IgD-negative memory B cell (primary cell): Measurements from ENCODE around the gene TTC9. TPM values are rescaled to one million over a fixed set of nuclear protein-coding genes. Genes with fewer than 3 reads are reported as not detected.

Experiments used
- H3K27ac Mint-ChIP-seq, 3 donors: one replicate each; pipeline ENCODE4 v1.8.0; 2020 to 2022; ENCODE audit warnings: mild to moderate bottlenecking in 3 of 3, mixed read lengths in 3 of 3, moderate library complexity in 1 of 3
- H3K27me3 Mint-ChIP-seq: one replicate; pipeline ENCODE4 v1.8.0; 2021; ENCODE audit warnings: mixed read lengths
- H3K36me3 Mint-ChIP-seq: one replicate; pipeline ENCODE4 v1.8.0; 2020; ENCODE audit warnings: mild to moderate bottlenecking, mixed read lengths
- H3K4me1 Mint-ChIP-seq, 3 donors: one replicate each; pipeline ENCODE4 v1.8.0; 2020 to 2022; ENCODE audit warnings: mixed read lengths in 3 of 3, mild to moderate bottlenecking in 1 of 3
- H3K4me3 Mint-ChIP-seq, 4 donors: one replicate each; pipeline ENCODE4 v1.8.0; 2020 to 2022; ENCODE audit warnings: mild to moderate bottlenecking in 4 of 4, mixed read lengths in 4 of 4, moderate library complexity in 3 of 4
- H3K9me3 Mint-ChIP-seq, 3 donors: one replicate each; pipeline ENCODE4 v1.8.0; 2020 to 2021; ENCODE audit warnings: mixed read lengths in 3 of 3, mild to moderate bottlenecking in 1 of 3
- polyA plus RNA-seq: library from polyadenylated mRNA; unstranded; fragments of 300-500 nt; fragmentation: Illumina TruSeq; gene quantifications from one replicate; pipeline ENCODE4 v1.2.3, GENCODE V29; 2021

Gene TTC9
- polyA plus RNA-seq, 1 donor from 2014 or later = 9.2 TPM

- Mint-ChIP-seq H3K4me3 (no peak overlapping the region), H3K9me3 (peaks cover 0 to 19% (median 2%) of the 10 kb centered on the region in 3 donors), H3K36me3 (peaks cover 18% of the 10 kb centered on the region), H3K27me3 (no peaks in the 10 kb centered on the region), H3K27ac (no peak overlapping the region), H3K4me1 (peaks cover 6 to 10% (median 9%) of the 10 kb centered on the region in 3 donors)
Measured at GRCh38 chr14:70631948-70632347, 9.8 kb upstream of the TTC9 start.

GRCh38 chr14:70635971-70636595 lies 5.6 kb upstream of the TTC9 start:
- Mint-ChIP-seq H3K4me1 (peaks cover 14 to 25% (median 19%) of the 10 kb centered on the region in 3 donors), H3K27me3 (no peaks in the 10 kb centered on the region), H3K36me3 (peaks cover 10% of the 10 kb centered on the region), H3K9me3 (peaks cover 0 to 8% (median 2%) of the 10 kb centered on the region in 3 donors), H3K4me3 (peak overlapping the region in 2 of 4 donors; percentile 32 to 47), H3K27ac (peak overlapping the region in 1 of 3 donors; percentile 46)

- Mint-ChIP-seq H3K9me3 (peaks cover 0 to 8% (median 2%) of the 10 kb centered on the region in 3 donors), H3K4me1 (peaks cover 14 to 31% (median 27%) of the 10 kb centered on the region in 3 donors), H3K27ac (no peak overlapping the region), H3K36me3 (peaks cover 10% of the 10 kb centered on the region), H3K4me3 (no peak overlapping the region), H3K27me3 (no peaks in the 10 kb centered on the region)
Measured at GRCh38 chr14:70638416-70638815, 3.3 kb upstream of the TTC9 start.

GRCh38 chr14:70640938-70641547 lies 673 bp upstream of the TTC9 start:
- Mint-ChIP-seq H3K4me3 (peak overlapping the region; percentile 92 to 98 (median 96)), H3K9me3 (peaks cover 0 to 3% (median 2%) of the 10 kb centered on the region in 3 donors), H3K4me1 (peaks cover 29 to 46% (median 44%) of the 10 kb centered on the region in 3 donors), H3K27me3 (no peaks in the 10 kb centered on the region), H3K36me3 (peaks cover under 1% of the 10 kb centered on the region), H3K27ac (peak overlapping the region; percentile 82 to 94 (median 85))

GRCh38 chr14:70642303-70643235 lies 853 bp downstream of the TTC9 start:
- Mint-ChIP-seq H3K4me1 (peaks cover 27 to 46% (median 46%) of the 10 kb centered on the region in 3 donors), H3K9me3 (no peaks in the 10 kb centered on the region), H3K27me3 (no peaks in the 10 kb centered on the region), H3K4me3 (peak overlapping the region; percentile 96 to 99 (median 99)), H3K36me3 (no peaks in the 10 kb centered on the region), H3K27ac (peak overlapping the region; percentile 88 to 96 (median 91))

DNA sequence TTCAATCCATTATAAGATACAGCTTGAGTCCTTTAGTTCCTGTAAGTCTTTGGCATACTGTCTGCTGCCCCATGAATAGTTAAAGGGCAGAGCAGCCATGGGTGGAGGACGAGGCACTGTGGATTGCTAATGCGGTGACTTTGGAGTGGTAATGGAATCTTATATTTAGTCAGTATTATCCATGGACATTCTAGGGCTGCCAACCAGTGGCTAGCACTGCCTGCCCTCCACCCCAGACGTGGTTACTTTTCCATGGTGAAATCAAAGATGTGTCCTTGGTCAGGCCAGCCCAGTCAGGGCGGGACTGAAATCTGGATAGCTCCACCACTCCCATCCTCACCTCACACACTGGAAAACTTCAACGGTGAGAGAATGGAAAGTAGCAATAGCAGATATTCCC lies 2.3 kb downstream of the TTC9 start:
- Mint-ChIP-seq H3K36me3 (no peaks in the 10 kb centered on the region), H3K27me3 (no peaks in the 10 kb centered on the region), H3K4me3 (peak overlapping the region; percentile 96 to 99 (median 99)), H3K9me3 (no peaks in the 10 kb centered on the region), H3K4me1 (peaks cover 28 to 53% (median 50%) of the 10 kb centered on the region in 3 donors), H3K27ac (peak overlapping the region in 2 of 3 donors; percentile 88 to 96)

GRCh38 chr14:70645892-70646291 lies 4.2 kb downstream of the TTC9 start:
- H3K36me3 Mint-ChIP-seq = peaks cover 4% of the 10 kb centered on the region
- peaks cover 28 to 52% (median 49%) of the 10 kb centered on the region in 3 donors for H3K4me1 Mint-ChIP-seq
- peak overlapping the region in 1 of 3 donors; percentile 82 for H3K27ac Mint-ChIP-seq

DNA sequence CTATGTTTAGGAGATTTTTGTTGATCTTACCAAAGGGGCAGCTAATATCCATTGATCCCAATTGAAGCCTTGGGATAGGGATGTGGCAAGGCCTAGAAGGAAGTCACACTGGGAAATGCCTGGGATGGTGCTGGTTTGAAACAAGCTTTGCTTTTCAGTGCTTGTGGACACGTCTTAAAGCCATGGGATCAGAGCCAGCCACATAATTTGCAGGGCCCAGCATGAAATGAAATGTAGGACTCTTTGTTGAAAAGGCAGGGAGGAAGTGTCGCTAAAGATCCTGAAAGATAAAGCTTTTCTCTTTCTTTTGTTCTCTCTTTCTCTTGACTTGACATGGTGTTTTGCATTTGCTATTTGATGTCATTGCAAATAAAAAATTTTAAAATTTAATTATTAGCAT lies 5.0 kb downstream of the TTC9 start:
- Mint-ChIP-seq H3K4me3 (peak overlapping the region in 2 of 4 donors; percentile 62 to 74), H3K27me3 (no peaks in the 10 kb centered on the region), H3K9me3 (no peaks in the 10 kb centered on the region), H3K4me1 (peaks cover 28 to 52% (median 48%) of the 10 kb centered on the region in 3 donors), H3K27ac (peak overlapping the region in 1 of 3 donors; percentile 83), H3K36me3 (peaks cover 4% of the 10 kb centered on the region)

More at GRCh38 chr14:70645892-70646291, 4.2 kb downstream of the TTC9 start:
- Mint-ChIP-seq H3K27me3 (no peaks in the 10 kb centered on the region), H3K4me3 (peak overlapping the region in 2 of 4 donors; percentile 57 to 68), H3K9me3 (no peaks in the 10 kb centered on the region)

GRCh38 chr14:70648346-70648745 lies 6.6 kb downstream of the TTC9 start:
- Mint-ChIP-seq H3K9me3 (no peaks in the 10 kb centered on the region), H3K36me3 (peaks cover 7% of the 10 kb centered on the region), H3K4me1 (peaks cover 31 to 62% (median 48%) of the 10 kb centered on the region in 3 donors), H3K27me3 (no peaks in the 10 kb centered on the region), H3K4me3 (no peak overlapping the region), H3K27ac (peak overlapping the region in 2 of 3 donors; percentile 52 to 91)

- H3K27me3 Mint-ChIP-seq = no peaks in the 10 kb centered on the region
- H3K9me3 Mint-ChIP-seq = no peaks in the 10 kb centered on the region
- peaks cover 35 to 64% (median 51%) of the 10 kb centered on the region in 3 donors for H3K4me1 Mint-ChIP-seq
- H3K36me3 Mint-ChIP-seq = peaks cover 7% of the 10 kb centered on the region
- H3K4me3 Mint-ChIP-seq = peak overlapping the region in 1 of 4 donors; percentile 31
- peak overlapping the region in 2 of 3 donors; percentile 34 to 52 for H3K27ac Mint-ChIP-seq
Measured at GRCh38 chr14:70649803-70650202, 8.1 kb downstream of the TTC9 start.

DNA sequence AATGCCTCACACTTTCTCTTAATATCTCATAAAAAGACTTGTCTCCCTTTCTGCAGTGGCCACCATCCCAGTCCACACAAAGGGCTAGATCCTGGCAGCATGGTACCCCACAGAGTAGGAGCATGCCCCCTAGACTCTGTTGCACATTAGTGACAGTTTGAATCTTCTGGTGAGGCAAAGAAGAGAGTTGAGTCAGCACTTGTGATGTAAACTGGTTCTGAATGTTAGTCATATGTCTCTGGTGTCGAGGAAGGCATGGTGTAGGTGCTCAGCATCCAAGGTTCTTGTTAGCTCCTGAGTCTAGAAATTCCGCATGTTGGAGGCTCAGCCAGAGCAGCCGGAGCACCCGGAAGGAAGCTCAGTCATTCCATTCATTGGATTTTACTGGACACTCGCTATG lies 9.8 kb downstream of the TTC9 start:
- Mint-ChIP-seq H3K9me3 (no peaks in the 10 kb centered on the region), H3K27ac (peak overlapping the region; percentile 20 to 90 (median 63)), H3K4me3 (no peak overlapping the region), H3K4me1 (peaks cover 36 to 62% (median 49%) of the 10 kb centered on the region in 3 donors), H3K27me3 (no peaks in the 10 kb centered on the region), H3K36me3 (peaks cover 7% of the 10 kb centered on the region)

- Mint-ChIP-seq H3K27me3 (no peaks in the 10 kb centered on the region), H3K4me3 (peak overlapping the region in 2 of 4 donors; percentile 27 to 59), H3K36me3 (peaks cover 7% of the 10 kb centered on the region), H3K9me3 (no peaks in the 10 kb centered on the region), H3K4me1 (peaks cover 44 to 65% (median 52%) of the 10 kb centered on the region in 3 donors), H3K27ac (peak overlapping the region; percentile 36 to 91 (median 75))
Measured at GRCh38 chr14:70652871-70653270, 11.2 kb downstream of the TTC9 start.

DNA sequence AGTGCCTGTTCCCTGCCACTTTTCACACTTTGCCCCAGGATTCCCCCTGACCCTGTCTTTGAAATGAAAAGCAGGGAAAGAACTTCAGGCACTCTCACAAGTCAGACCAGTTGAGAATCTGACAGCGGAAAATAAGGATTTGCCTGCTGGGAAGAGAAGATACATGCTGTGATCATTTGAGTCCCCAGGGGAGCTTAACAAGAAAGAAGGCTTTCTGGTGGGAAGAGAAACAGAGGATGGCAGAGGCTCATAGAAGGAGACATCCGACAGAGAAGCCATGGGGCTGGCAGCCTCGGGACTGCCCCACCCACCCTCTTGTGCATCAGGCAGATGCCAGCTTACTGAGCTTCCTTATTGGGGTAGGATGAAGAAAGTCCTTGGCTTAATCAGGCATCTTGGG lies 11.9 kb downstream of the TTC9 start:
- peak overlapping the region; percentile 36 to 95 (median 91) for H3K27ac Mint-ChIP-seq

DNA sequence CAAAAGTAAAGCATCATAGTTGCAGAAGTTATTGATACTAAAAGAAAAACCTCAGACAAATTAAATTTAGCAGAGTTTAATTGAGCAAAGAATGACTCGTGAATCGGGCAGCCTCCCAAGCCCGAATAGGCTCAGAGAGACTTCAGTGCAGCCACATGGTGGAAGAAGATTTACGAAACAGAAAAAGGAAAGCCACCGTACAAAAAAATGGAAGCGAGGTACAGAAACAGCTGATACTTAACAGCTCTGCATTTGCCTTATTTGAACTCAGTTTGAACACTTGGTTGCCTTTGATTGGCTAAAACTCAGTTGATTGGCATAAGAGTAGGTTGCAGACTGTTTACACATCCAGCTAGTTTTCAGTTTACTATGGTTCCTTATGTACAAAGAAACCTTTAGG lies 12.9 kb downstream of the TTC9 start:
- H3K27ac Mint-ChIP-seq = peak overlapping the region; percentile 89 to 100 (median 95)
- H3K36me3 Mint-ChIP-seq = peaks cover 7% of the 10 kb centered on the region
- H3K9me3 Mint-ChIP-seq = no peaks in the 10 kb centered on the region
- peaks cover 58 to 69% (median 58%) of the 10 kb centered on the region in 3 donors for H3K4me1 Mint-ChIP-seq
- H3K27me3 Mint-ChIP-seq = no peaks in the 10 kb centered on the region
- H3K4me3 Mint-ChIP-seq = peak overlapping the region; percentile 78 to 90 (median 82)

More for the DNA sequence above, 11.9 kb downstream of the TTC9 start:
- no peaks in the 10 kb centered on the region for H3K27me3 Mint-ChIP-seq
- H3K9me3 Mint-ChIP-seq = no peaks in the 10 kb centered on the region
- peak overlapping the region in 3 of 4 donors; percentile 11 to 91 (median 27) for H3K4me3 Mint-ChIP-seq
- H3K36me3 Mint-ChIP-seq = peaks cover 7% of the 10 kb centered on the region
- peaks cover 49 to 62% (median 55%) of the 10 kb centered on the region in 3 donors for H3K4me1 Mint-ChIP-seq
